ENCODE results near the gene LIMS2. TPM values are rescaled to one million over a fixed set of nuclear protein-coding genes. Genes with fewer than 3 reads are reported as not detected.

Gene LIMS2, protein sequence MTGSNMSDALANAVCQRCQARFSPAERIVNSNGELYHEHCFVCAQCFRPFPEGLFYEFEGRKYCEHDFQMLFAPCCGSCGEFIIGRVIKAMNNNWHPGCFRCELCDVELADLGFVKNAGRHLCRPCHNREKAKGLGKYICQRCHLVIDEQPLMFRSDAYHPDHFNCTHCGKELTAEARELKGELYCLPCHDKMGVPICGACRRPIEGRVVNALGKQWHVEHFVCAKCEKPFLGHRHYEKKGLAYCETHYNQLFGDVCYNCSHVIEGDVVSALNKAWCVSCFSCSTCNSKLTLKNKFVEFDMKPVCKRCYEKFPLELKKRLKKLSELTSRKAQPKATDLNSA
- total RNA-seq = 10 to 100 TPM; 10.1 to 11.8 TPM
- 10 to 100 TPM in 1 of 3 donors, 1 to 10 TPM in 2; 3.4 to 12.5 (median 5.8) TPM for polyA plus RNA-seq
- 0.98 to 8.5 (median 2.9) reads per million in 6 experiments for total RNA-seq

DNA sequence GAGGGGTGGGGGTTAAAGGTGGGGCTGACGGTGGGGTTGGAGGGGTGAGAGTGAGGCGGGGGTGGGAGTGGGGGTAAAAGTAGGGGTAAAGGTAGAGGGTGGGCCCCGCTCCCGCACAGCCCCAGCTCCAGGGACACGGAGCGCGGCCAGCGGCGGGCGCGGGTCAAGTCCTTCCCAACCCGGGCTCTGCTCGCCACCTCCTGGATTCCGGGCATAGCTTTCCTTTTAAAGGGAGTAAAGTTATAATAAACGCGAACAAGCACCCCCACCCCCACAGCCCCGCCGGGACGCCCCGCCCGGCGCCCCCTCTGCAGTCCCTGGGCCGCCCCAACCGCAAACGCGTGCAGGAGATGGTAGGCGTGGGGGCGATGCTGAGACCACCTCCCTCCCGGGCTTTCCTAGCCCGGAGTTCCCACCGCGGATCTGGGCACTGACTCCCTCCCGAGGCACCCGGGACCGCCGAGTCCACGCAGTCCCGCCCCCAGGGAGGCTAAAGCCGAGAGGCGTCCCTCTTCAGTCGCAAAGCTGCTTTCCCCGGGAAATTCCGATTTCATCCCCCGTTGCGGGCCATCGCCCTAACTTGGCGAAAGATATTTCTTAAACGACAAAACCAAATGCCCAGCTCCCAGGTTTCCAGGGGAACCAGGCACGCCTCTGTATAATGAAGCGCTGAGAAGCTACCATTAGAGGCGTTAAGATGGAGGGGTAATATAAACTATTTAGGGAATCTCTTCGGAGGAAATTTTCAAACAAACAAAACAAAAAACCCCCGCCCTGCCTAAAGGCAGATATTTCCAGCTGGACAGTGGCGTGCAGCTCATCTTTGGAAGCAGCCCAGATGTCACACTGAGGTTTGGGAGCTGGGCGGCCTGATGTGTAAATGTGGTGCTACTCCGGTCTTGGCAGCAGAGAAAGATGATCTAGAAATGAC is at the start of gene LIMS2:
LIMS2 (minus strand) TSS at position 200 of the 931 bp plus-strand sequence. CDS start 506 bp downstream, outside the sequence.
- DNase-seq (peak in 1 of 10 donors; percentile 12), ATAC-seq (peak; percentile 34 to 40)
- Mint-ChIP-seq H3K27me3 (peaks cover 12 to 74% (median 46%) of the 10 kb centered on the region in 5 donors), H3K36me3 (peaks cover 0 to 3% (median 0%) of the 10 kb centered on the region in 3 donors), H3K27ac (peak within 1 kb of the TSS in 4 of 10 donors; percentile 25 to 63 (median 59)), H3K4me1 (peaks cover 4 to 18% (median 12%) of the 10 kb centered on the region in 4 donors), H3K9me3 (no peaks in the 10 kb centered on the region), H3K4me3 (peak within 1 kb of the TSS; percentile 69 to 86 (median 84))
- POLR2A ChIA-PET = interaction anchor here (0.6 to 1.2 kb wide), 2 partner anchors 25 to 178 kb away, joined by 3 read pairs; no protein-coding TSS in a partner anchor

DNA sequence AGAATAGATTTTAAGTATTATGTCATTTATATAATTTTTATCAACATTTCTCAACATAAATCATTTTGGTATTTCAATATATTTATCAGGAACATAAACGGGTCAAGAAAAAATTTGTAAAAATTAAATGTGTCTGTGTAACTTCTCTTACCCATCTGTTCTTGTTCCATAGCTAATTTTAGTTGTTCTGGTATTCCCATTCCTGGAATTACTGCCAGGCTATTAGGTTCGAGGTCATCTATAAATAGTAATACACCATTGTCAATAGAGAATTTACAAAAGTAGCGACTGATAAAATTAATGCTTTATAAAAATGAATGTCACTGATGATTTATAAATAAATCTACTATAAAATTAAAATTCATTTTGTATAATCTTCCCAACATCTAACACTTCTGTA is 47.5 kb upstream of the LIMS2 start:
- POLR2A ChIA-PET = no interaction called here
- peaks cover 4 to 70% (median 44%) of the 10 kb centered on the region in 3 donors for H3K36me3 Mint-ChIP-seq
- H3K27me3 Mint-ChIP-seq = no peaks in the 10 kb centered on the region
- no peaks in the 10 kb centered on the region for H3K9me3 Mint-ChIP-seq
- H3K4me1 Mint-ChIP-seq = peaks cover 0 to 6% (median 0%) of the 10 kb centered on the region in 4 donors
- no peak overlapping the region for H3K27ac Mint-ChIP-seq
- ATAC-seq = no peak
- DNase-seq = no peak
- H3K4me3 Mint-ChIP-seq = no peak overlapping the region

DNA sequence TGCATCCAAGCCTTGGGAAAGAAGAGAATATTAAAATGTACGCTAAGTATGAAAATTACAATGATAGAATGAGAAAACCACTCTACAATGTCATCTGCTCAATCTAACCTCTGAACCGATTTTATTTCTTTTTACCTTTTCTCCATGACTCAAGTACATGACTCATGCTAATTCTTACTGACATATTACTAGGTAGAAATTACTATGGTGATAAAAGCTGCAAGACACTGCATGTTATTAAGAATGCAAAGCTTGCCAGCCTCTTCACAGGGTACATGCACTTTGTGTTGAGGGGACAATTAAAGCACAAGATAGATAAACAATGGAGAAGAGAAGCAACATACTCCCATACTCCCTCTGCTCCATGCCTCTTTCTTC is 46.6 kb upstream of the LIMS2 start:
- Mint-ChIP-seq H3K27ac (no peak overlapping the region), H3K9me3 (no peaks in the 10 kb centered on the region), H3K4me1 (peaks cover 0 to 6% (median 0%) of the 10 kb centered on the region in 4 donors), H3K36me3 (peaks cover 4 to 68% (median 45%) of the 10 kb centered on the region in 3 donors), H3K27me3 (no peaks in the 10 kb centered on the region), H3K4me3 (no peak overlapping the region)
- ATAC-seq (no peak), DNase-seq (no peak)
- POLR2A ChIA-PET = no interaction called here

DNA sequence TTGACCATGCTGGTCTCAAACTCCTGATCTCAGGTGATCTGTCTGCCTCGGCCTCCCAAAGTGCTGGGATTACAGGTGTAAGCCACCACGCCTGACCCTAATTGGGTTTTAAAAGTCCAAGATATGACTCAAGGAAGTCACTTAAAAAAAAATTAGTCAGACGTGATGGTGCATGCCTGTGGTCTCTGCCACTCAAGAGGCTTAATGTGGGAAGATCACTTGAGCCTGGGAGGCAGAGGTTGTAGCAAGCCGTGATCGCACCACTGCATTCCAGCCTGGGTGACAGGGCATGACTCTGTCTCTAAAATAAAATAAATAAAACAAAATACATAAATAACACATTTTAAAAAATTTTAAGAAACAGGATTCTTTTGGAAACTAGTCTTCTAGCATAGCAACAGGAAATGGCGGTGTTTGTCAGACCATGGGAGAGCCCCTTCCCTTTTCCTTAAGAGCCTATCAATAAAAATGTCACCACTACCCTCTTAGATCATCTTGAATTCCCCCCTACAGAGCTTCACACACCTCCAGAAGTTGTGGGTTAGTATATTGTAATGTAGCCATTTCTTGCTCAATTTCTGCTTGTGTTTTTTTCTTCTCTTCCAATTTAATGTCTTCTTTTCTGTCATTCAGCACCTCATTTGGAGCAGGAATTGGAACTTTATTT is 46.1 kb upstream of the LIMS2 start:
- Mint-ChIP-seq H3K27ac (no peak overlapping the region), H3K27me3 (no peaks in the 10 kb centered on the region), H3K4me3 (no peak overlapping the region), H3K9me3 (no peaks in the 10 kb centered on the region), H3K36me3 (peaks cover 4 to 73% (median 49%) of the 10 kb centered on the region in 3 donors), H3K4me1 (peaks cover 0 to 5% (median 0%) of the 10 kb centered on the region in 4 donors)
- ATAC-seq = no peak
- no peak for DNase-seq
- POLR2A ChIA-PET = no interaction called here

DNA sequence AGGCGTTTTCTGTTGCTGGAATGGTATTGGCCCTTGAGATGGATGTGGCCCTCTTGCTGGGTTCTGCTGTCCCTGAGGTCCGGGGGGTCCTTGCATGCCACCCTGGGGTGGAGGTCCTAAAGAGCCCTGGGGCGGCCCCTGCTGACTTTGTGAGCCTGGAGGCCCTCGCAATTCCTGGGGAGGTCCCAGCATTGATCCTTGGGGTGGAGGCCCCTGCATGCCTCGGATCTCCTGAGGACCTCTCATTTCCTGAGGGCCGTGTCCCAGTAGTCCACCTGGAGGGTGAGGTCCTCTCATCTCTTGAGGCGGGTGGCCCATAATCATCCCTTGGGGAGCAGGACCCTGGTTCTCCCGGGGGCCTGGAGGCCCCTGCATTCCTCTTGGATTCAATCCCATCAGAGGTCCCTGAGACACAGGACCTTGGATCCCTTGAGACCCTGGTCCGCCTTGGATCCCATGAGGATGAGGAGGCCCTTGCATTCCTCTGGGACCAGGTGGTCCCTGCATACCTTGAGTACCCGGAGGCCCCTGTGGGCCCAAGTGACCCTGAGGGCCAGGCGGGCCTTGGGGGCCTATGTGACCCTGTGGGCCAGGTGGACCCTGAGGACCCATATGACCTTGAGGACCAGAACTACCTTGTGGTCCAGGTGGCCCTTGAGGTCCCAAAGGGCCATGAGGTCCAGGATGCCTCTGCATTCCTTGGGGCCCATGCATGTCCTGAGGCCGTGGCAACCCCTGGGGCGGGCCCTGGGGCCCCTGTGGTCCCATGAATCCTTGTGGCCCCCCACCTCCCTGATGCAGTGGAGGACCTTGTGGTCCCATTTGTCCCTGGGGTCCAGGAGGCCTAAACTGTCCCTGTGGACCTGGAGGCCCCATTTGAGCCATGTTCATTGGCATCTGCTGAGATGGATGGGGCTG is 44.2 kb upstream of the LIMS2 start:
- H3K9me3 Mint-ChIP-seq = no peaks in the 10 kb centered on the region
- H3K27ac Mint-ChIP-seq = no peak overlapping the region
- H3K4me1 Mint-ChIP-seq = peaks cover 0 to 6% (median 0%) of the 10 kb centered on the region in 4 donors
- POLR2A ChIA-PET = no interaction called here
- H3K4me3 Mint-ChIP-seq = no peak overlapping the region
- ATAC-seq (no peak), DNase-seq (no peak)
- peaks cover 4 to 77% (median 50%) of the 10 kb centered on the region in 3 donors for H3K36me3 Mint-ChIP-seq
- no peaks in the 10 kb centered on the region for H3K27me3 Mint-ChIP-seq

DNA sequence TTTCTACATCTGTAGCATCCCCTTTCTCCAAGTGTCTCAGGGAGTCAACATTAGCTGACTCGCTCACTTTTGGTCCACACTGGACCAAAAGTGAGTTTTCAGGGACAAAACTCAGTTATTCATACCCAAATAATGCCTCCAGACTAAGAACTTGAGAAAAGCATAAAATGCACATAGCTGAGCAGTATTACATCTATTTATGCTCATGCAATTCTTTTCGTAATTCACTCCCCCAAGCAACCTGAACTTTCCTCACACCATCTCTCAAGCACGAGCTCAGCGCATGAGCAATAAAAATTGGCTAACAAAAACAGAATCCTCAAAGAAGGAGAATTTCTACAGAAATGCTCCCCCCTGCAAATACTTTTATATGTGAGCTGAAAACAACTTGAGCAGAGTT is 42.9 kb upstream of the LIMS2 start:
- peaks cover 4 to 78% (median 45%) of the 10 kb centered on the region in 3 donors for H3K36me3 Mint-ChIP-seq
- H3K4me3 Mint-ChIP-seq = no peak overlapping the region
- no peak for ATAC-seq
- no peaks in the 10 kb centered on the region for H3K9me3 Mint-ChIP-seq
- POLR2A ChIA-PET = no interaction called here
- H3K27ac Mint-ChIP-seq = no peak overlapping the region
- H3K27me3 Mint-ChIP-seq = no peaks in the 10 kb centered on the region
- H3K4me1 Mint-ChIP-seq = peaks cover 0 to 6% (median 0%) of the 10 kb centered on the region in 4 donors
- no peak for DNase-seq

DNA sequence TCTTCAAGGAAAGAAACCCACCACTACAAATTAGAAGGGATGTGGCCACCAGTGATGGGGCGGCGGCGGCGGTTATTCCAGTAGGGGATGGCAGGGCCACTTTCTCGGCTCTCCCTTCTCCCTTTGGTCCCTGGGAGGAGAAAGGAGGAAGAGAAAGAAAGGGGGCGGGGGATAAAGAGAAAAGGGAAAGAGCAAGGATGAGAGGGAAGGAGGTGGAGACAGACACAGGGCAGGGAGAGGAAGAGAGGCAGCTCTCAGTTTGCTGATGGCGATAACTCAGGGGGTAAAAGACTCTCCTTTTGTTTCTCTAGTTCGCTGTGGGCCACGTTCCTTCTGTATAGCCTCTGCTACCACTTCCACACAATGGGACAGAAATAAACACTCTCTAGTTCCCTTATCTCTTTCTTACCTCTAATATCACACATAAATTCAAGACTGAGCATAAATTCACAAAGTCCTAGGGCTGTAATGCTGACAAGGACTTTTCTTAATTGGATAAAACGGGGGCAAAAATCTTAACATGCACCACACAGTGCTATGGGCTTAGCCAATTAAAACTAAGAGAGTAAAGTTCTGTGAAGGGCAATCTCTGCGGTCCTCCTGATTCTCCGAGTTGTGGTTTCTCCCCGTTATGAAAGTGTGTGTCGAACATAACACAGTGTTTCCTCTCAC is 40.6 kb upstream of the LIMS2 start:
- no peak for DNase-seq
- peaks cover 0 to 68% (median 35%) of the 10 kb centered on the region in 3 donors for H3K36me3 Mint-ChIP-seq
- H3K4me1 Mint-ChIP-seq = peaks cover 0 to 6% (median 0%) of the 10 kb centered on the region in 4 donors
- H3K4me3 Mint-ChIP-seq = no peak overlapping the region
- H3K27me3 Mint-ChIP-seq = no peaks in the 10 kb centered on the region
- ATAC-seq = no peak
- peak overlapping the region in 2 of 10 donors; percentile 40 to 87 for H3K27ac Mint-ChIP-seq
- no peaks in the 10 kb centered on the region for H3K9me3 Mint-ChIP-seq
- POLR2A ChIA-PET = interaction anchor here (1.7 kb wide), 1 partner anchor 14 kb away, joined by 4 read pairs; the partner anchor contains the start of gene SFT2D3

DNA sequence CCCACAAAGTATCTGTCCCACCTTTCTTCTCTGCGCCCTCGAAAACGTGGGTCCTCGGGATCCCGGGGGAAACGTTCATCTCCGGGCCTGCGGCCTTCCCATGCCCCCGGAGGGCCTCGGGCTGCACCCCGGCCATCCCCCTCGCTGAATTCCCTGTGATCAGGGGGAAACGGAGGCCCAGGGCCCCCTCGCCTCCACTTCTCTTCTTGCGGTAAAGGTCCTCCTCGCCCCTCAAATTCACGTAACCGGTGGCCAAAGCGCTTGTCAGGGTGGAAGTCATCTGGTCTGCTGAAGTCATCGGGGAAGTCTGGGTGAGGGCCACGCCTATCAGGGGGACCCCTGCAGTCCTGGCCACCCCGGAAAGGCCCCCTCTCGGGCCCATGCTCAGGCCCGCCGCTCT is 38.2 kb upstream of the LIMS2 start:
- Mint-ChIP-seq H3K4me1 (peaks cover 0 to 6% (median 0%) of the 10 kb centered on the region in 4 donors), H3K36me3 (peaks cover 0 to 62% (median 33%) of the 10 kb centered on the region in 3 donors), H3K4me3 (no peak overlapping the region), H3K27me3 (no peaks in the 10 kb centered on the region), H3K9me3 (no peaks in the 10 kb centered on the region), H3K27ac (no peak overlapping the region)
- no peak for ATAC-seq
- POLR2A ChIA-PET = interaction anchor here (1.1 kb wide), 1 partner anchor 12 kb away, joined by 5 read pairs; the partner anchor contains the start of gene SFT2D3
- DNase-seq = no peak

DNA sequence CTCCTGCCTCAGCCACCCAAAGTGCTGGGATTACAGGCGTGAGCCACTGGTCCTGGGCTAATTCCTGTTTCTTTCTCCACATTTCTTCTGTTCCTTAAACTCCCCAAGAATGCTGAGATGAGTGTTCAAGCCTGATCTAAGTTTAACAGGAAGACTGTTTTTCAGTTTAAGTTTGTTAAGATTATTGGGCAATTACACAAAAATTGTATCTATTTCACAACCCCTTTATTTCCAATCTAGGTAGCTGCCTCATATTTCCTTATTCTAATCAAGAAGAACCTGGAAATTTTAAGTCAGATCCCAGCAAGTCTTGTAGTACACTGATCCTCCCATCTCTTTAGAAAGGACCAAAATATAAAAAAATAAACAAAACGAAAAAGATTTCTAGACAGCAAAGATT is 37.7 kb upstream of the LIMS2 start:
- Mint-ChIP-seq H3K27ac (peak overlapping the region in 1 of 10 donors; percentile 47), H3K36me3 (peaks cover 0 to 62% (median 30%) of the 10 kb centered on the region in 3 donors), H3K4me3 (no peak overlapping the region), H3K9me3 (no peaks in the 10 kb centered on the region), H3K4me1 (peaks cover 0 to 4% (median 0%) of the 10 kb centered on the region in 4 donors), H3K27me3 (no peaks in the 10 kb centered on the region)
- ATAC-seq (no peak), DNase-seq (no peak)
- POLR2A ChIA-PET = interaction anchor here (1.1 kb wide), 1 partner anchor 11 kb away, joined by 5 read pairs; the partner anchor contains the start of gene SFT2D3

DNA sequence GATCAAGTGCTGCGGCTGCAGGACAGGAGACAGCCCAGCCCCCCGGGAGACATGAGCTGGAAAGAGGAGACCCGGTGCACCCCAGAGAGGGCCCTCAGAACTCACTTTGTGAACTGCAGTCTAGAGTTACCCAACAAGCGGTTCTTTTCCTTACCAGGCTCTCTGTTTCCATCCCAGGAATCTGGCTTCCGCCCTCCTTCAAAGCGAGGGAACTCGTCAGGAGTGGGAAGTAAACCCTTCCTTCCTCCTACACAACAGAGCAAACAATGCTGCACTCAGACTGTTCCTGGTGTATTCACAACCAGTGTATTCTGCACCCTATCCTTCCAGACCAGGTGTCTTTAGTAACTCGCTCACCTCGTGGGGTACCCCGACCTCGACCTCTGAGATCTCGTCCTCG is 34.0 kb upstream of the LIMS2 start:
- Mint-ChIP-seq H3K9me3 (no peaks in the 10 kb centered on the region), H3K27me3 (no peaks in the 10 kb centered on the region), H3K27ac (peak overlapping the region in 5 of 10 donors; percentile 31 to 73 (median 53)), H3K36me3 (peaks cover 5 to 72% (median 25%) of the 10 kb centered on the region in 3 donors), H3K4me1 (peaks cover 7 to 18% (median 13%) of the 10 kb centered on the region in 4 donors), H3K4me3 (no peak overlapping the region)
- DNase-seq (no peak), ATAC-seq (no peak)
- POLR2A ChIA-PET = no interaction called here
